Osteoblast (primary cell): ENCODE data around the gene DCAF11. TPM values are rescaled to one million over a fixed set of nuclear protein-coding genes. Genes with fewer than 3 reads are reported as not detected.

Experiments used
- DNase-seq: peaks from one replicate; pipeline ENCODE4 v3.0.0; 2011; ENCODE audit warnings: low spot score, mixed read lengths; ENCODE audit not compliant: insufficient read length; ENCODE audit errors: missing footprints
- H2AFZ ChIP-seq: 2 replicates; pipeline ENCODE4 v1.6.0; 2011; ENCODE audit warnings: mild to moderate bottlenecking, low read length
- H3K27ac ChIP-seq: 2 replicates; pipeline ENCODE4 v1.5.1; 2011; ENCODE audit warnings: mild to moderate bottlenecking, low read depth, low read length, moderate library complexity
- H3K27me3 ChIP-seq: 2 replicates; pipeline ENCODE4 v1.6.0; 2012; ENCODE audit warnings: mild to moderate bottlenecking, control low read depth, inconsistent platforms, low read length, moderate library complexity; ENCODE audit not compliant: insufficient read depth
- H3K36me3 ChIP-seq: 2 replicates; pipeline ENCODE4 v1.5.1; 2011; ENCODE audit warnings: mild to moderate bottlenecking, low read length, control low read depth, moderate library complexity; ENCODE audit not compliant: insufficient read depth
- H3K4me1 ChIP-seq: 2 replicates; pipeline ENCODE4 v1.5.1; 2011; ENCODE audit warnings: mild to moderate bottlenecking, low read length, control low read depth, moderate library complexity; ENCODE audit not compliant: insufficient read depth
- H3K4me2 ChIP-seq: 2 replicates; pipeline ENCODE4 v1.6.0; 2011; ENCODE audit warnings: mild to moderate bottlenecking, low read length; ENCODE audit not compliant: insufficient read depth
- H3K4me3 ChIP-seq: fragments of 200-600 bp; sonication (generic); 3 replicates; pipeline ENCODE4 v1.5.1; 2012; ENCODE audit warnings: mild to moderate bottlenecking, low read length, inconsistent platforms; ENCODE audit not compliant: insufficient read depth
- H3K79me2 ChIP-seq: 2 replicates; pipeline ENCODE4 v1.6.0; 2012; ENCODE audit warnings: mild to moderate bottlenecking, low read length, control low read depth, inconsistent platforms; ENCODE audit not compliant: insufficient read depth
- H3K9me3 ChIP-seq: 2 replicates; pipeline ENCODE4 v1.5.1; 2011; ENCODE audit warnings: low read depth, low read length, control low read depth
- H4K20me1 ChIP-seq: 2 replicates; pipeline ENCODE4 v1.6.0; 2012; ENCODE audit warnings: mild to moderate bottlenecking, low read length, control low read depth; ENCODE audit not compliant: insufficient read depth
- total RNA-seq: library from RNA; depleted of rRNA; stranded (reverse); fragments of >200 nt; gene quantifications from 2 replicates; pipeline ENCODE4 v1.2.3, GENCODE V29; 2012
- TF ChIP-seq, protein P1 (sequence below): IDR thresholded peaks from 2 replicates; pipeline ENCODE4 v1.5.1; 2011; ENCODE audit warnings: mild to moderate bottlenecking, low read depth, low read length, moderate library complexity; ENCODE audit errors: extremely low read depth

DCAF11 gene
- total RNA-seq, 1 donor = 84.7 TPM

GRCh38 chr14:24147761-24148428, 33.3 kb downstream of the DCAF11 start:
- TF ChIP-seq, protein P1, sequence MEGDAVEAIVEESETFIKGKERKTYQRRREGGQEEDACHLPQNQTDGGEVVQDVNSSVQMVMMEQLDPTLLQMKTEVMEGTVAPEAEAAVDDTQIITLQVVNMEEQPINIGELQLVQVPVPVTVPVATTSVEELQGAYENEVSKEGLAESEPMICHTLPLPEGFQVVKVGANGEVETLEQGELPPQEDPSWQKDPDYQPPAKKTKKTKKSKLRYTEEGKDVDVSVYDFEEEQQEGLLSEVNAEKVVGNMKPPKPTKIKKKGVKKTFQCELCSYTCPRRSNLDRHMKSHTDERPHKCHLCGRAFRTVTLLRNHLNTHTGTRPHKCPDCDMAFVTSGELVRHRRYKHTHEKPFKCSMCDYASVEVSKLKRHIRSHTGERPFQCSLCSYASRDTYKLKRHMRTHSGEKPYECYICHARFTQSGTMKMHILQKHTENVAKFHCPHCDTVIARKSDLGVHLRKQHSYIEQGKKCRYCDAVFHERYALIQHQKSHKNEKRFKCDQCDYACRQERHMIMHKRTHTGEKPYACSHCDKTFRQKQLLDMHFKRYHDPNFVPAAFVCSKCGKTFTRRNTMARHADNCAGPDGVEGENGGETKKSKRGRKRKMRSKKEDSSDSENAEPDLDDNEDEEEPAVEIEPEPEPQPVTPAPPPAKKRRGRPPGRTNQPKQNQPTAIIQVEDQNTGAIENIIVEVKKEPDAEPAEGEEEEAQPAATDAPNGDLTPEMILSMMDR = no peak

GRCh38 chr14:24149302-24149969, 34.9 kb downstream of the DCAF11 start:
- peak; percentile 25 for DNase-seq
- Histone ChIP-seq H3K9me3 (no peaks in the 10 kb centered on the region), H4K20me1 (peaks cover 11% of the 10 kb centered on the region), H3K4me1 (peaks cover 25% of the 10 kb centered on the region), H3K4me2 (no peak overlapping the region), H3K27ac (no peak overlapping the region), H3K36me3 (peaks cover 42% of the 10 kb centered on the region), H3K4me3 (no peak overlapping the region), H2AFZ (no peak overlapping the region), H3K27me3 (no peaks in the 10 kb centered on the region), H3K79me2 (peaks cover 46% of the 10 kb centered on the region)
- TF ChIP-seq, protein P1 = no peak

More at GRCh38 chr14:24147761-24148428, 33.3 kb downstream of the DCAF11 start:
- H3K9me3 ChIP-seq = no peaks in the 10 kb centered on the region
- H3K4me1 ChIP-seq = peaks cover 41% of the 10 kb centered on the region
- no peaks in the 10 kb centered on the region for H3K27me3 ChIP-seq
- H3K4me2 ChIP-seq = peak overlapping the region; percentile 82
- H3K4me3 ChIP-seq = peak overlapping the region; percentile 84
- peak; percentile 78 for DNase-seq
- peaks cover 11% of the 10 kb centered on the region for H4K20me1 ChIP-seq
- H3K27ac ChIP-seq = peak overlapping the region; percentile 62
- H2AFZ ChIP-seq = peak overlapping the region; percentile 42
- peaks cover 53% of the 10 kb centered on the region for H3K79me2 ChIP-seq
- peaks cover 46% of the 10 kb centered on the region for H3K36me3 ChIP-seq

DNA sequence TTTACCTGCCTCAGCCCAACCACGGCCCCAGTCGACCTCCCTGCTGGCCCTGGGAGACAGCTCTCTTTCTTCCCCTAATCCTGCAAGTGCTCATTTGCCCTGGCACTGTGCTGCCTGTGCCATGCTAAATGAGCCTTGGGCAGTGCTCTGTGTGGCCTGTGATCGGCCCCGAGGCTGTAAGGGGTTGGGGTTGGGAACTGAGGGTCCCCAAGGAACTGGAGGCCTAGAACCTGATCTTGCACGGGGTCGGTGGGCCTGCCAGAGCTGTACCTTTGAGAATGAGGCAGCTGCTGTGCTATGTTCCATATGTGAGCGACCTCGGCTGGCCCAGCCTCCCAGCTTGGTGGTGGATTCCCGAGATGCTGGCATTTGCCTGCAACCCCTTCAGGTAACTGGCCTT, 35.5 kb downstream of the DCAF11 start:
- H3K4me3 ChIP-seq = no peak overlapping the region
- H3K4me1 ChIP-seq = peaks cover 20% of the 10 kb centered on the region
- peaks cover 40% of the 10 kb centered on the region for H3K79me2 ChIP-seq
- H3K4me2 ChIP-seq = no peak overlapping the region
- H4K20me1 ChIP-seq = peaks cover 11% of the 10 kb centered on the region
- H3K27me3 ChIP-seq = no peaks in the 10 kb centered on the region
- TF ChIP-seq, protein P1 = no peak
- peaks cover 46% of the 10 kb centered on the region for H3K36me3 ChIP-seq
- H2AFZ ChIP-seq = no peak overlapping the region
- DNase-seq = peak; percentile 58
- H3K9me3 ChIP-seq = no peaks in the 10 kb centered on the region
- no peak overlapping the region for H3K27ac ChIP-seq

- TF ChIP-seq, protein P1 = no peak
- Histone ChIP-seq H3K36me3 (peaks cover 51% of the 10 kb centered on the region), H3K27me3 (no peaks in the 10 kb centered on the region), H3K4me2 (no peak overlapping the region), H3K4me3 (no peak overlapping the region), H3K9me3 (no peaks in the 10 kb centered on the region), H3K27ac (no peak overlapping the region), H3K79me2 (peaks cover 35% of the 10 kb centered on the region), H2AFZ (no peak overlapping the region), H3K4me1 (peaks cover 15% of the 10 kb centered on the region), H4K20me1 (peaks cover 11% of the 10 kb centered on the region)
- no peak for DNase-seq
Observed at GRCh38 chr14:24150567-24150966, 36.0 kb downstream of the DCAF11 start.
